ENCODE results near the gene SLC13A5.

The SLC13A5 gene

GRCh38 chr17:6648181-6648580 lies 65.0 kb downstream of the SLC13A5 start:
- no peaks in the 10 kb centered on the region for H3K9me3 Mint-ChIP-seq
- H3K27ac Mint-ChIP-seq: no peak overlapping the region
- peaks cover 7% of the 10 kb centered on the region for H3K27me3 Mint-ChIP-seq (ENCODE audit: low read depth)
- H3K4me1 Mint-ChIP-seq: peaks cover 42% of the 10 kb centered on the region
- H3K4me3 Mint-ChIP-seq: peak overlapping the region; percentile 50 to 56 (median 53)
- TF ChIP-seq CTCF (IDR thresholded peaks at IDR 0.05; ENCODE audit: unreplicated experiment in 3 of 3): peak in 2 of 3 experiments; percentile 14 to 16
- H3K36me3 Mint-ChIP-seq (ENCODE audit: low read depth): peaks cover 32% of the 10 kb centered on the region

GRCh38 chr17:6643451-6644125 lies 69.6 kb downstream of the SLC13A5 start:
- peak overlapping the region in 1 of 3 experiments; percentile 35 for H3K27ac Mint-ChIP-seq
- peaks cover 30% of the 10 kb centered on the region for H3K36me3 Mint-ChIP-seq (ENCODE audit: low read depth)
- TF ChIP-seq CTCF (IDR thresholded peaks at IDR 0.05; ENCODE audit: unreplicated experiment in 3 of 3): no peak
- H3K9me3 Mint-ChIP-seq: no peaks in the 10 kb centered on the region
- peaks cover 35% of the 10 kb centered on the region for H3K4me1 Mint-ChIP-seq
- H3K4me3 Mint-ChIP-seq: peak overlapping the region in 2 of 3 experiments; percentile 28 to 72
- H3K27me3 Mint-ChIP-seq (ENCODE audit: low read depth): no peaks in the 10 kb centered on the region

- Mint-ChIP-seq H3K27ac (peak overlapping the region in 2 of 3 experiments; percentile 62), H3K9me3 (no peaks in the 10 kb centered on the region), H3K4me1 (peaks cover 26% of the 10 kb centered on the region), H3K36me3 (ENCODE audit: low read depth) (peaks cover 28% of the 10 kb centered on the region), H3K27me3 (ENCODE audit: low read depth) (no peaks in the 10 kb centered on the region), H3K4me3 (peak overlapping the region; percentile 83 to 98 (median 95))
- no peak for TF ChIP-seq CTCF (IDR thresholded peaks at IDR 0.05; ENCODE audit: unreplicated experiment in 3 of 3)
Measured at GRCh38 chr17:6642592-6642991, 70.6 kb downstream of the SLC13A5 start.

GRCh38 chr17:6641247-6641863 lies 71.8 kb downstream of the SLC13A5 start:
- Mint-ChIP-seq H3K27me3 (ENCODE audit: low read depth) (no peaks in the 10 kb centered on the region), H3K36me3 (ENCODE audit: low read depth) (peaks cover 21% of the 10 kb centered on the region), H3K4me3 (peak overlapping the region; percentile 95 to 98 (median 96)), H3K9me3 (no peaks in the 10 kb centered on the region), H3K27ac (peak overlapping the region; percentile 99 to 100 (median 99)), H3K4me1 (peaks cover 26% of the 10 kb centered on the region)
- no peak for TF ChIP-seq CTCF (IDR thresholded peaks at IDR 0.05; ENCODE audit: unreplicated experiment in 3 of 3)

- H3K27ac Mint-ChIP-seq: peak within 1 kb of the TSS; percentile 99 to 100 (median 99)
- no peak for TF ChIP-seq CTCF (IDR thresholded peaks at IDR 0.05; ENCODE audit: unreplicated experiment in 3 of 3)
Measured at GRCh38 chr17:6640536-6641246, 72.5 kb downstream of the SLC13A5 start, which contains the start of the genes KIAA0753 and TXNDC17. TSS of gene KIAA0753 (minus strand) at chr17:6640711. CDS start at chr17:6635103, 5,608 bp downstream. TSS of gene TXNDC17 (plus strand) at chr17:6641060. CDS start at chr17:6641083, 23 bp downstream.

More at GRCh38 chr17:6640536-6641246, 72.5 kb downstream of the SLC13A5 start, which contains the start of the genes KIAA0753 and TXNDC17:
- H3K9me3 Mint-ChIP-seq: no peaks in the 10 kb centered on the region
- H3K4me1 Mint-ChIP-seq: peaks cover 26% of the 10 kb centered on the region
- H3K4me3 Mint-ChIP-seq: peak within 1 kb of the TSS; percentile 95 to 98 (median 96)
- H3K27me3 Mint-ChIP-seq (ENCODE audit: low read depth): no peaks in the 10 kb centered on the region
- H3K36me3 Mint-ChIP-seq (ENCODE audit: low read depth): peaks cover 15% of the 10 kb centered on the region

Data from nephron (organoid).